Uterus (tissue), 4 donors: Measurements from ENCODE around the gene ITCH. TPM values are rescaled to one million over a fixed set of nuclear protein-coding genes. Genes with fewer than 3 reads are reported as not detected.

Source experiments
- DNase-seq, 2 donors: peaks; one replicate each; pipeline ENCODE4 v3.0.0-alpha.2; 2019 to 2020
- H3K27ac ChIP-seq, 2 donors: fragments of 200-600 bp; sonication (generic); 1 replicate in 1 of 2; 2 replicates in 1 of 2; pipeline ENCODE4 v1.5.1; 2016 to 2018
- H3K27me3 ChIP-seq, 2 donors: fragments of 200-600 bp; sonication (generic); one replicate each; pipeline ENCODE4 v1.5.1; 2018 to 2019; ENCODE audit warnings: control low read depth in 1 of 2
- H3K36me3 ChIP-seq, 2 donors: fragments of 200-600 bp; sonication (generic); one replicate each; pipeline ENCODE4 v1.5.1; 2019; ENCODE audit warnings: control low read depth in 1 of 2
- H3K4me1 ChIP-seq, 2 donors: fragments of 200-600 bp; sonication (generic); one replicate each; pipeline ENCODE4 v1.5.1; 2018 to 2019; ENCODE audit warnings: control low read depth in 1 of 2
- H3K4me3 ChIP-seq, 2 donors: fragments of 200-600 bp; sonication (generic); 1 replicate in 1 of 2; 2 replicates in 1 of 2; pipeline ENCODE4 v1.5.1; 2018 to 2019; ENCODE audit warnings: mild to moderate bottlenecking in 1 of 2
- H3K9me3 ChIP-seq, 2 donors: fragments of 200-600 bp; sonication (generic); one replicate each; pipeline ENCODE4 v1.5.1; 2019; ENCODE audit warnings: control low read depth in 1 of 2
- CTCF ChIP-seq, 4 experiments: fragments of 200-600 bp in 2 of 4; fragments of 450-650 bp in 2 of 4; sonication (generic) in 2 of 4; IDR thresholded peaks; one replicate each; pipeline ENCODE4 v1.5.1; 2016 to 2019; ENCODE audit warnings: antibody characterized with exemption in 4 of 4, mild to moderate bottlenecking in 2 of 4, moderate library complexity in 1 of 4
- POLR2A ChIP-seq, 2 donors: fragments of 450-650 bp; IDR thresholded peaks; one replicate each; pipeline ENCODE4 v1.6.1; 2016; ENCODE audit warnings: antibody characterized with exemption in 2 of 2, mild to moderate bottlenecking in 1 of 2, moderate library complexity in 1 of 2
- intact Hi-C: fragments of 100-400 bp; cut with DNase I; formaldehyde crosslinking; loops from one replicate; pipeline ENCODE4 v1.15.1; 2023; ENCODE audit warnings: low total_unique reads
- microRNA counts, 2 donors: library from miRNA; unstranded; fragments of <30 nt; microRNA quantifications; one replicate each; lab custom pipeline; 2016 to 2017
- microRNA-seq: library from miRNA; unstranded; fragments of <30 nt; microRNA quantifications from one replicate; pipeline ENCODE4, GENCODE V29; 2016; ENCODE audit warnings: borderline microRNAs expressed, borderline replicate concordance
- small RNA-seq: library from RNA; depleted of rRNA; stranded (forward); fragments of <200 nt; gene quantifications from one replicate; pipeline ENCODE3, GENCODE V24; 2016
- total RNA-seq, 4 donors: library from RNA; depleted of rRNA in 3 of 4; stranded (reverse); fragments of >200 nt in 3 of 4; gene quantifications; one replicate each; pipeline versions ENCODE4 v1.1.0 to v1.2.4, GENCODE V29; 2014 to 2023
- donor health status: DM: yes; HTN: yes; CAD: no.

Gene ITCH
- total RNA-seq, 4 donors from 2014 or later: 35.6 to 97.9 (median 65.4) TPM

- no peak for TF ChIP-seq CTCF (IDR thresholded peaks at IDR 0.05)
- DNase-seq: peak in 1 of 2 donors; percentile 26
- Histone ChIP-seq H3K27ac (peak overlapping the region in 1 of 2 donors; percentile 95), H3K36me3 (no peaks in the 10 kb centered on the region), H3K4me1 (peaks cover 0 to 6% of the 10 kb centered on the region in 2 donors), H3K9me3 (no peaks in the 10 kb centered on the region), H3K4me3 (no peak overlapping the region), H3K27me3 (no peaks in the 10 kb centered on the region)
- intact Hi-C loops: no loop called here
These were observed 197.1 kb downstream of the ITCH start for GRCh38 chr20:34560141-34560523.

GRCh38 chr20:34560614-34561013 is 197.5 kb downstream of the ITCH start:
- H3K36me3 ChIP-seq: no peaks in the 10 kb centered on the region
- intact Hi-C loops: no loop called here
- no peak for TF ChIP-seq CTCF (IDR thresholded peaks at IDR 0.05)
- no peak for TF ChIP-seq POLR2A (IDR thresholded peaks at IDR 0.05)
- H3K4me3 ChIP-seq: no peak overlapping the region
- no peak for DNase-seq
- no peak overlapping the region for H3K27ac ChIP-seq
- no peaks in the 10 kb centered on the region for H3K9me3 ChIP-seq
- no peaks in the 10 kb centered on the region for H3K27me3 ChIP-seq
- H3K4me1 ChIP-seq: peaks cover 0 to 6% of the 10 kb centered on the region in 2 donors

MicroRNAs within 50 kb of the gene (microRNA counts, 767-probe panel; counts per million panel counts)
- 0 counts per million in 2 donors for microRNA hsa-miR-644a (lab: Ali Mortazavi, UCI)

Small RNA genes lying within 50 kb of the gene (microRNA-seq; reads per million reads assigned to microRNA genes)
- gene MIR644A: not detected

Small RNA genes lying within 50 kb of the gene (small RNA-seq; reads per million reads assigned to genes)
- gene AL356299.1 (not detected), gene MIR644A (not detected), gene RF00019 (not detected)

Other genes with a start within 250 kb of the ITCH start
- gene ASIP, start 121.8 kb upstream of the ITCH start, total RNA-seq: not detected
- 10 to 100 TPM; 53.8 to 82.7 (median 73.3) TPM for gene AHCY, start 59.9 kb upstream of the ITCH start, total RNA-seq
- 100 to 1,000 TPM in 3 of 4 donors, 10 to 100 TPM in 1; 20.8 to 289 (median 149) TPM for gene DYNLRB1, start 153.1 kb downstream of the ITCH start, total RNA-seq
- gene MAP1LC3A, start 195.4 kb downstream of the ITCH start, total RNA-seq: 10 to 100 TPM in 3 of 4 donors, 1 to 10 TPM in 1; 6.7 to 57.1 (median 20.0) TPM